Neural cell (in vitro differentiated cells): ENCODE measurements around the gene INHBC. TPM values are rescaled to one million over a fixed set of nuclear protein-coding genes. Genes with fewer than 3 reads are reported as not detected.

Experiments
- H2AFZ ChIP-seq: fragments of 200-600, 300-800 bp; sonication (generic), shearing (Covaris generic); 2 replicates; pipeline ENCODE4 v1.6.0; 2014; ENCODE audit warnings: low read depth, mild to moderate bottlenecking, antibody characterized with exemption, low read length, moderate library complexity
- H3F3A ChIP-seq: fragments of 200-600 bp; shearing (Covaris generic); 2 replicates; pipeline ENCODE4 v1.6.1; 2016; ENCODE audit warnings: mild to moderate bottlenecking, moderate library complexity, mixed read lengths, antibody characterized with exemption, low read length; ENCODE audit not compliant: insufficient read depth, poor library complexity, severe bottlenecking
- H3K27ac ChIP-seq: fragments of 200-600, 300-800 bp; sonication (generic), shearing (Covaris generic); 2 replicates; pipeline ENCODE4 v1.5.1; 2014; ENCODE audit warnings: mild to moderate bottlenecking, low read length, moderate library complexity
- H3K27me3 ChIP-seq: fragments of 300-800, 200-600 bp; sonication (generic), shearing (Covaris generic); 2 replicates; pipeline ENCODE4 v1.6.0; 2014; ENCODE audit warnings: mild to moderate bottlenecking, low read depth, low read length, moderate library complexity; ENCODE audit not compliant: insufficient read depth
- H3K36me3 ChIP-seq: fragments of 300-800, 200-600 bp; sonication (generic), shearing (Covaris generic); 2 replicates; pipeline ENCODE4 v1.5.1; 2014; ENCODE audit warnings: mild to moderate bottlenecking, antibody characterized with exemption, low read length, moderate library complexity; ENCODE audit not compliant: insufficient read depth
- H3K4me2 ChIP-seq: fragments of 300-800, 200-600 bp; sonication (generic), shearing (Covaris generic); 2 replicates; pipeline ENCODE4 v1.6.0; 2014; ENCODE audit warnings: mild to moderate bottlenecking, low read length
- H3K4me3 ChIP-seq: fragments of 300-800, 200-600 bp; sonication (generic), shearing (Covaris generic); 2 replicates; pipeline ENCODE4 v1.5.1; 2014; ENCODE audit warnings: mild to moderate bottlenecking, low read length, moderate library complexity
- H3K79me2 ChIP-seq: fragments of 200-600 bp; shearing (Covaris generic); replicated peaks from 2 replicates; pipeline ENCODE4 v1.6.0; 2014; ENCODE audit warnings: mild to moderate bottlenecking, low read length, moderate library complexity; ENCODE audit not compliant: insufficient read depth
- H3K9ac ChIP-seq: fragments of 300-800, 200-600 bp; sonication (generic), shearing (Covaris generic); 2 replicates; pipeline ENCODE4 v1.6.1; 2016; ENCODE audit warnings: mild to moderate bottlenecking, low read length, mixed read lengths
- H3K9me2 ChIP-seq: fragments of 200-600 bp; shearing (Covaris generic); 2 replicates; pipeline ENCODE4 v1.6.1; 2016; ENCODE audit warnings: mild to moderate bottlenecking, low read length, mixed read lengths; ENCODE audit not compliant: insufficient read depth
- H3K9me3 ChIP-seq: fragments of 200-600, 300-800 bp; sonication (generic), shearing (Covaris generic); 2 replicates; pipeline ENCODE4 v1.6.1; 2016; ENCODE audit warnings: mild to moderate bottlenecking, mixed run types, low read length, moderate library complexity, mixed read lengths
- H4K20me1 ChIP-seq: fragments of 200-600 bp; shearing (Covaris generic); 2 replicates; pipeline ENCODE4 v1.6.1; 2016; ENCODE audit warnings: mild to moderate bottlenecking, mixed run types; ENCODE audit not compliant: insufficient read depth
- EP300 ChIP-seq: fragments of 450-650 bp; conservative IDR thresholded peaks from 2 replicates; pipeline ENCODE4 v1.6.1; 2014; ENCODE audit warnings: antibody characterized with exemption, mild to moderate bottlenecking, moderate library complexity; ENCODE audit not compliant: poor library complexity, severe bottlenecking
- EZH2 ChIP-seq: fragments of 200-600, 300-800 bp; shearing (Covaris generic), sonication (generic); IDR thresholded peaks from 2 replicates; pipeline ENCODE4 v1.6.1; 2014; ENCODE audit warnings: antibody characterized with exemption, low read length, borderline replicate concordance, mild to moderate bottlenecking; ENCODE audit not compliant: insufficient read depth, poor library complexity, severe bottlenecking
- MXI1 ChIP-seq: fragments of 450-650 bp; conservative IDR thresholded peaks from 2 replicates; pipeline ENCODE4 v1.6.1; 2014; ENCODE audit warnings: antibody characterized with exemption, mild to moderate bottlenecking; ENCODE audit not compliant: poor library complexity, severe bottlenecking
- POLR2AphosphoS5 ChIP-seq: IDR thresholded peaks from 2 replicates; pipeline ENCODE4 v1.6.1; 2012
- RAD21 ChIP-seq: fragments of 450-650 bp; conservative IDR thresholded peaks from 2 replicates; pipeline ENCODE4 v1.6.1; 2014; ENCODE audit warnings: antibody characterized with exemption, mild to moderate bottlenecking, moderate library complexity
- SMC3 ChIP-seq: fragments of 450-650 bp; conservative IDR thresholded peaks from 2 replicates; pipeline ENCODE4 v1.6.1; 2014; ENCODE audit warnings: antibody characterized with exemption, mild to moderate bottlenecking, moderate library complexity; ENCODE audit not compliant: poor library complexity
- TAF1 ChIP-seq: IDR thresholded peaks from 2 replicates; pipeline ENCODE4 v1.6.1; 2012; ENCODE audit warnings: low read depth
- polyA plus RNA-seq: library from polyadenylated mRNA; depleted of rRNA; stranded (reverse); fragments of >200 nt; gene quantifications from 2 replicates; pipeline ENCODE4 v1.2.3, GENCODE V29; 2014
- TF ChIP-seq, protein P1 (sequence below): fragments of 450-650 bp; IDR thresholded peaks from 2 replicates; pipeline ENCODE4 v1.5.1; 2014; ENCODE audit warnings: antibody characterized with exemption, mild to moderate bottlenecking, moderate library complexity; ENCODE audit not compliant: poor library complexity, severe bottlenecking
- TF ChIP-seq, protein P2 (sequence below): IDR thresholded peaks from 2 replicates; pipeline ENCODE4 v1.6.1; 2012; ENCODE audit warnings: borderline replicate concordance

Gene INHBC
- polyA plus RNA-seq, 1 donor from 2014 or later: not detected

DNA sequence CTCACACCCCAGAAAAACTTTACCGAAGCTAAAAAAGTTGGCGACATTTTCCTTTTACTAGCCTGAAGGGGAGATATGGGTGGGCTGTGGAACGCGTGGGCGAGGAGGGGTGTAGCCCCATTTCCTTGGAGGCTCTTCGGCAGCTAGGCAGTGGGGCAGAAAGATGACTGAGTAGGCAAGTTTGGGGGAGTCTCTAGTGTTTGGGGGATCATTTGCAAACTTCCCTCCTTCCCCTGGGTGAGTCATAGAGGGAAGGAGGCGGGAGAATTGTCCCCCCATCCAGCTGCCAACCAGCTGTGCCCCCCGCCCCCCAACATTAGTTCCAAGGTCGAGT, 27.3 kb downstream of the INHBC start:
- peak overlapping the region; percentile 55 for H3K4me3 ChIP-seq
- no peaks in the 10 kb centered on the region for H4K20me1 ChIP-seq
- no peaks in the 10 kb centered on the region for H3K9me3 ChIP-seq
- no peak overlapping the region for H3K27ac ChIP-seq
- H3K9ac ChIP-seq: no peak overlapping the region
- H3K36me3 ChIP-seq: no peaks in the 10 kb centered on the region
- no peaks in the 10 kb centered on the region for H3F3A ChIP-seq
- peaks cover 39% of the 10 kb centered on the region for H3K27me3 ChIP-seq
- no peak overlapping the region for H3K4me2 ChIP-seq
- no peaks in the 10 kb centered on the region for H3K9me2 ChIP-seq
- no peak overlapping the region for H2AFZ ChIP-seq
- no peaks in the 10 kb centered on the region for H3K79me2 ChIP-seq
- no peak for TF ChIP-seq RAD21
- no peak for TF ChIP-seq SMC3
- TF ChIP-seq MXI1: no peak
- TF ChIP-seq, protein P1, sequence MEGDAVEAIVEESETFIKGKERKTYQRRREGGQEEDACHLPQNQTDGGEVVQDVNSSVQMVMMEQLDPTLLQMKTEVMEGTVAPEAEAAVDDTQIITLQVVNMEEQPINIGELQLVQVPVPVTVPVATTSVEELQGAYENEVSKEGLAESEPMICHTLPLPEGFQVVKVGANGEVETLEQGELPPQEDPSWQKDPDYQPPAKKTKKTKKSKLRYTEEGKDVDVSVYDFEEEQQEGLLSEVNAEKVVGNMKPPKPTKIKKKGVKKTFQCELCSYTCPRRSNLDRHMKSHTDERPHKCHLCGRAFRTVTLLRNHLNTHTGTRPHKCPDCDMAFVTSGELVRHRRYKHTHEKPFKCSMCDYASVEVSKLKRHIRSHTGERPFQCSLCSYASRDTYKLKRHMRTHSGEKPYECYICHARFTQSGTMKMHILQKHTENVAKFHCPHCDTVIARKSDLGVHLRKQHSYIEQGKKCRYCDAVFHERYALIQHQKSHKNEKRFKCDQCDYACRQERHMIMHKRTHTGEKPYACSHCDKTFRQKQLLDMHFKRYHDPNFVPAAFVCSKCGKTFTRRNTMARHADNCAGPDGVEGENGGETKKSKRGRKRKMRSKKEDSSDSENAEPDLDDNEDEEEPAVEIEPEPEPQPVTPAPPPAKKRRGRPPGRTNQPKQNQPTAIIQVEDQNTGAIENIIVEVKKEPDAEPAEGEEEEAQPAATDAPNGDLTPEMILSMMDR: no peak
- TF ChIP-seq TAF1: no peak
- no peak for TF ChIP-seq EP300
- TF ChIP-seq EZH2: no peak
- TF ChIP-seq, protein P2, sequence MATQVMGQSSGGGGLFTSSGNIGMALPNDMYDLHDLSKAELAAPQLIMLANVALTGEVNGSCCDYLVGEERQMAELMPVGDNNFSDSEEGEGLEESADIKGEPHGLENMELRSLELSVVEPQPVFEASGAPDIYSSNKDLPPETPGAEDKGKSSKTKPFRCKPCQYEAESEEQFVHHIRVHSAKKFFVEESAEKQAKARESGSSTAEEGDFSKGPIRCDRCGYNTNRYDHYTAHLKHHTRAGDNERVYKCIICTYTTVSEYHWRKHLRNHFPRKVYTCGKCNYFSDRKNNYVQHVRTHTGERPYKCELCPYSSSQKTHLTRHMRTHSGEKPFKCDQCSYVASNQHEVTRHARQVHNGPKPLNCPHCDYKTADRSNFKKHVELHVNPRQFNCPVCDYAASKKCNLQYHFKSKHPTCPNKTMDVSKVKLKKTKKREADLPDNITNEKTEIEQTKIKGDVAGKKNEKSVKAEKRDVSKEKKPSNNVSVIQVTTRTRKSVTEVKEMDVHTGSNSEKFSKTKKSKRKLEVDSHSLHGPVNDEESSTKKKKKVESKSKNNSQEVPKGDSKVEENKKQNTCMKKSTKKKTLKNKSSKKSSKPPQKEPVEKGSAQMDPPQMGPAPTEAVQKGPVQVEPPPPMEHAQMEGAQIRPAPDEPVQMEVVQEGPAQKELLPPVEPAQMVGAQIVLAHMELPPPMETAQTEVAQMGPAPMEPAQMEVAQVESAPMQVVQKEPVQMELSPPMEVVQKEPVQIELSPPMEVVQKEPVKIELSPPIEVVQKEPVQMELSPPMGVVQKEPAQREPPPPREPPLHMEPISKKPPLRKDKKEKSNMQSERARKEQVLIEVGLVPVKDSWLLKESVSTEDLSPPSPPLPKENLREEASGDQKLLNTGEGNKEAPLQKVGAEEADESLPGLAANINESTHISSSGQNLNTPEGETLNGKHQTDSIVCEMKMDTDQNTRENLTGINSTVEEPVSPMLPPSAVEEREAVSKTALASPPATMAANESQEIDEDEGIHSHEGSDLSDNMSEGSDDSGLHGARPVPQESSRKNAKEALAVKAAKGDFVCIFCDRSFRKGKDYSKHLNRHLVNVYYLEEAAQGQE: no peak
- TF ChIP-seq POLR2AphosphoS5: no peak

DNA sequence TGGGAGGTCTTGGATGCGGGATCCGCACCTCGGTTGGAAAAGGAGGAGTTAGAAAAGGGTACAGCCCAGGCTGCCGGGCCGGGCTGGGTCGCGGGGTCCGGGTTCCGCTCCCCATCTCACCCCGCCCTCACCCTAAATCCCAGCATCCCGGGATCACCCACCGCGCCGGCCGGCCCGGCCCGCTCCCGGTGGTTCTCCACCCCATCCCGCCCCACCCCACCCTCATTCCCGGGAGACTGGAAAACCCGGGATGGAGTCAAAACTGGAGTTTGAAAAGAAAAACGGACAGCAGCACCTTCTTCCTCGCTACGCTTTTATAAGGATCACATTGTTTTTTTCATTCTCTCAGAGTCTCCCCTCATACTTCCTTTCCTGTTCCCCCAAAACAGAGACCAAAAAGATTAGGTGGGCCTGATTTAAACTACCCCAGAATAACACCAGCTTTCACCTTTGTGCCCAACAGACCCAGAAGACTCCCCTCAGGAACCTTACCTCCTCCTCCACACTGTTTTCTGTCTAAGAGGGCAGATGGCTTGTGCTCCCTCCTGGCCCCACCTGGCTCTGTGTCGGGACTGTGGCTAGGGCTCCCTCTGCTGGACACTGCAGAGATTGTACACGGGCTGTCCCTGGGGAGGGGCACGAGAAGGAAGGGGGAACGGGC, 27.8 kb downstream of the INHBC start:
- peak; percentile 33 for TF ChIP-seq EZH2
- TF ChIP-seq, protein P2: no peak
- TF ChIP-seq, protein P1: peak; percentile 90
- TF ChIP-seq SMC3: peak; percentile 62
- TF ChIP-seq MXI1: no peak
- peak; percentile 64 for TF ChIP-seq RAD21
- no peak for TF ChIP-seq TAF1
- TF ChIP-seq POLR2AphosphoS5: peak; percentile 27
- TF ChIP-seq EP300: no peak
- Histone ChIP-seq H3K79me2 (no peaks in the 10 kb centered on the region), H3K9me2 (no peaks in the 10 kb centered on the region), H3K27me3 (peaks cover 39% of the 10 kb centered on the region), H3K4me3 (peak overlapping the region; percentile 55), H3F3A (no peaks in the 10 kb centered on the region), H3K9ac (no peak overlapping the region), H3K36me3 (no peaks in the 10 kb centered on the region), H3K27ac (no peak overlapping the region), H2AFZ (no peak overlapping the region), H4K20me1 (no peaks in the 10 kb centered on the region), H3K9me3 (no peaks in the 10 kb centered on the region), H3K4me2 (no peak overlapping the region)
